Right lobe of liver (tissue), 6 donors: Measurements from ENCODE around the gene CBR4. TPM values are rescaled to one million over a fixed set of nuclear protein-coding genes. Genes with fewer than 3 reads are reported as not detected.

Experiments
- ATAC-seq, 4 donors: fragments of 200-7000 bp; cut with Tn5 transposase; one replicate each; pipeline ENCODE4 v1.9.1; 2020; ENCODE audit warnings: mild to moderate bottlenecking in 4 of 4, moderate library complexity in 4 of 4
- DNase-seq, 3 donors: peaks; one replicate each; pipeline ENCODE4 v3.0.0-alpha.2; 2020
- H3K27ac ChIP-seq, 3 donors: fragments of 200-600 bp; one replicate each; pipeline ENCODE4 v1.8.0; 2022
- H3K27me3 ChIP-seq, 2 donors: fragments of 200-600 bp; one replicate each; pipeline ENCODE4 v1.8.0; 2022
- H3K36me3 ChIP-seq, 4 donors: fragments of 200-600 bp; sonication (generic) in 1 of 4; one replicate each; pipeline versions ENCODE4 v1.5.1 to v1.8.0; 2017 to 2022; ENCODE audit warnings: control low read depth in 1 of 4
- H3K4me1 ChIP-seq, 4 donors: fragments of 200-600 bp; sonication (generic) in 1 of 4; one replicate each; pipeline versions ENCODE4 v1.5.1 to v1.8.0; 2017 to 2022; ENCODE audit warnings: control low read depth in 1 of 4
- H3K4me3 ChIP-seq, 3 donors: fragments of 200-600 bp; one replicate each; pipeline ENCODE4 v1.8.0; 2022
- H3K9me3 ChIP-seq, 4 donors: fragments of 200-600 bp; sonication (generic) in 1 of 4; one replicate each; pipeline versions ENCODE4 v1.5.1 to v1.8.0; 2017 to 2022; ENCODE audit warnings: control low read depth in 1 of 4
- POLR2A ChIP-seq: fragments of 450-650 bp; IDR thresholded peaks from one replicate; pipeline ENCODE4 v1.6.1; 2017; ENCODE audit warnings: antibody characterized with exemption, mild to moderate bottlenecking
- WGBS: methylation state at CpG from one replicate; pipeline ENCODE4 v1.1.6; 2018; ENCODE audit warnings: low coverage, low lambda C conversion rate; ENCODE audit not compliant: insufficient coverage; ENCODE audit errors: missing lambda C conversion rate; 5-methylcytosine and 5-hydroxymethylcytosine counted together
- intact Hi-C, 2 donors: fragments of 100-400 bp; cut with DNase I; formaldehyde crosslinking; loops; one replicate each; pipeline versions ENCODE4 v1.11.2 to v1.14.1; 2022
- total RNA-seq, 6 experiments: library from RNA; depleted of rRNA in 2 of 6; stranded (reverse); fragments of >200 nt in 2 of 6; fragmentation: NEBNext Ultra II Directional in 3 of 6; extraction: Animal tissue kit (Norgen Biotek cat#: 25700) in 3 of 6; gene quantifications; one replicate each; pipeline versions ENCODE4 v1.1.0 to v1.2.4, GENCODE V29; 2016 to 2023
- TF ChIP-seq, protein P1 (sequence below), 4 donors: fragments of 200-600 bp in 3 of 4; fragments of 450-650 bp in 1 of 4; IDR thresholded peaks; one replicate each; pipeline versions ENCODE4 v1.5.1 to v1.8.0; 2016 to 2022; ENCODE audit warnings: antibody characterized with exemption in 4 of 4, mild to moderate bottlenecking in 2 of 4
- donor health status: DM: no; HTN: yes; CAD: no.
- donor health status: DM: no; HTN: no; CAD: no.
- donor health status: DM: no; HTN: no; CAD: no.
- donor health status: DM: no; HTN: yes; CAD: no.
- donor health status: DM: no; HTN: yes; CAD: no.

CBR4 gene
- total RNA-seq, 6 experiments from 2014 or later, result 20.3 to 41.5 (median 22.7) TPM

DNA sequence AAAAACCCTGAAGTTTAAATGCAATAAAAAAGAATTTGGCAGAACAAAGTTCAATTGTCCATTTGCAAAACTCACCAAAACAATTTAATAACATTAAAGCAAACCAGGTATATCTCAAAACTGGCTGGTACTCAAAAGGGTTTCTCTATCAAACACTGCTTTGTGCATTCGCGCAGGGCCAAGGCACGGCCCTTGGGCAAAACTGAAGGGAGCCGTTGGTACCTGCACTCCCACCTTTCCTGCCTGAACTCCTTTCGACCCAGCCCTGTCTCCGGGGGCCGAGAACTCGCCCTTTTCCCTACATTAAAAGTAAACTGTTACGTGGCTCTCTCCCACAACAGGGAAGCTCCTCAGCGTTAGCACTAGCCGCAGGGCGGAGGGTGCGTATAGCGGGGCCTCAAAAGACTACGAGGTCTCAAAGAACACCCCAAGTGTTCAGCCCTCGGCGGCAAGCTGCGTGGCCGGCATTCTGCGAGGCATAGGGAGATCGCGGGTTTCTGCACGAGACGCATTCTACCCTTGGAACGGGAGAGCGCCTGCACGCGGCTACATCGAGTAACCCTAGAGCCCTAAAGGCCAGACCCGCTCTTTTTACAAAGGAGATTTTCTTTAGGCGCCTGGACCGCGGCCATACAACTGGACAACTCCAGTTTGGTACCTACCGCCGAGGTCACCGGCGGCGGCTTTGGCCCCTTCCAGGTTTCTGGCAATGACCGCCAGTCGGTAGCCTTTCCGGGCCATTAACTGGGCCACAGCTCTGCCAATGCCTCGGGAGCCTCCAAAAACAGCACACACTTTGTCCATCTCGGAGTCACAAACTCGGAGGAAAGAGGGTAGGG, 550 bp downstream of the CBR4 start:
- Histone ChIP-seq H3K4me1 (peaks cover 0 to 39% (median 9%) of the 10 kb centered on the region in 4 donors), H3K27ac (peak overlapping the region; percentile 90 to 96 (median 93)), H3K9me3 (no peaks in the 10 kb centered on the region), H3K27me3 (no peaks in the 10 kb centered on the region), H3K4me3 (peak overlapping the region; percentile 50 to 77 (median 56)), H3K36me3 (no peaks in the 10 kb centered on the region)
- ATAC-seq (peak; percentile 54 to 65 (median 61)), DNase-seq (peak; percentile 71 to 80 (median 74))
- intact Hi-C loops, result no loop called here
- TF ChIP-seq, protein P1, sequence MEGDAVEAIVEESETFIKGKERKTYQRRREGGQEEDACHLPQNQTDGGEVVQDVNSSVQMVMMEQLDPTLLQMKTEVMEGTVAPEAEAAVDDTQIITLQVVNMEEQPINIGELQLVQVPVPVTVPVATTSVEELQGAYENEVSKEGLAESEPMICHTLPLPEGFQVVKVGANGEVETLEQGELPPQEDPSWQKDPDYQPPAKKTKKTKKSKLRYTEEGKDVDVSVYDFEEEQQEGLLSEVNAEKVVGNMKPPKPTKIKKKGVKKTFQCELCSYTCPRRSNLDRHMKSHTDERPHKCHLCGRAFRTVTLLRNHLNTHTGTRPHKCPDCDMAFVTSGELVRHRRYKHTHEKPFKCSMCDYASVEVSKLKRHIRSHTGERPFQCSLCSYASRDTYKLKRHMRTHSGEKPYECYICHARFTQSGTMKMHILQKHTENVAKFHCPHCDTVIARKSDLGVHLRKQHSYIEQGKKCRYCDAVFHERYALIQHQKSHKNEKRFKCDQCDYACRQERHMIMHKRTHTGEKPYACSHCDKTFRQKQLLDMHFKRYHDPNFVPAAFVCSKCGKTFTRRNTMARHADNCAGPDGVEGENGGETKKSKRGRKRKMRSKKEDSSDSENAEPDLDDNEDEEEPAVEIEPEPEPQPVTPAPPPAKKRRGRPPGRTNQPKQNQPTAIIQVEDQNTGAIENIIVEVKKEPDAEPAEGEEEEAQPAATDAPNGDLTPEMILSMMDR (IDR thresholded peaks at IDR 0.05), result no peak
- no peak for TF ChIP-seq POLR2A
- 1% methylated on average over 22 of the region's 44 CpGs for WGBS

- H3K4me1 ChIP-seq, result peaks cover 0 to 48% (median 11%) of the 10 kb centered on the region in 4 donors
- H3K4me3 ChIP-seq, result peak overlapping the region in 2 of 3 donors; percentile 7 to 20
- peaks cover 0 to 4% (median 0%) of the 10 kb centered on the region in 4 donors for H3K36me3 ChIP-seq
- TF ChIP-seq, protein P1 (IDR thresholded peaks at IDR 0.05), result peak; percentile 28 to 43 (median 39)
- no peak for TF ChIP-seq POLR2A
- WGBS, result 12% methylated on average over 1 of the region's 1 CpG
- H3K27ac ChIP-seq, result peak overlapping the region in 2 of 3 donors; percentile 64 to 67
- H3K27me3 ChIP-seq, result no peaks in the 10 kb centered on the region
- ATAC-seq, result peak; percentile 33 to 63 (median 46)
- intact Hi-C loops, result no loop called here
- H3K9me3 ChIP-seq, result no peaks in the 10 kb centered on the region
- no peak for DNase-seq
These were observed 4.5 kb downstream of the CBR4 start for GRCh38 chr4:169005453-169006099.

DNA sequence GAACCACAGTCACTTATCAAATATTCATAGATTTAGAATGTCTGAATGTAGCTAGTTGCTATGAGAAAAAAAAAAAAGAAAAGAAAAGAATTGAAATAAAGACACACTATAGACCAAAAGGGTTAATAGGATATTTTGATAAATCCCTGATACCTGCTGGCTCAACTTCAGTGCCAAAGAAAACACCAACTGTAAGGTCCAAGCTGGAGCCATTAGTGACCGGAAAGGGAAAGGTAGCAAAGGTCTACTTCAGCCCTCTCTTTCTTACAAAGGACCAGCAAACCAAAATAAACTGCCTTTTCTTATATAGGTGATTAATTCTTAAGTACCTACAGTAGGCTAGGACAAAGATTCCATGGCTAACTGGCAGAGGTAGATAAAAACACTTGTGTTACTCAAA, 9.7 kb downstream of the CBR4 start:
- TF ChIP-seq, protein P1 (IDR thresholded peaks at IDR 0.05), result no peak
- TF ChIP-seq POLR2A, result no peak
- Histone ChIP-seq H3K9me3 (no peaks in the 10 kb centered on the region), H3K27me3 (no peaks in the 10 kb centered on the region), H3K36me3 (peaks cover 0 to 4% (median 0%) of the 10 kb centered on the region in 4 donors), H3K4me3 (peak overlapping the region in 2 of 3 donors; percentile 5 to 13), H3K4me1 (peaks cover 0 to 32% (median 9%) of the 10 kb centered on the region in 4 donors), H3K27ac (peak overlapping the region; percentile 17 to 37 (median 25))
- WGBS, result 14% methylated on average over 1 of the region's 1 CpG
- ATAC-seq, result peak; percentile 81 to 89 (median 86)
- intact Hi-C loops, result no loop called here
- peak in 1 of 3 donors; percentile 56 for DNase-seq

GRCh38 chr4:168999809-169000208, 10.2 kb downstream of the CBR4 start:
- Histone ChIP-seq H3K36me3 (peaks cover 0 to 4% (median 0%) of the 10 kb centered on the region in 4 donors), H3K4me3 (peak overlapping the region in 2 of 3 donors; percentile 5 to 13), H3K9me3 (no peaks in the 10 kb centered on the region), H3K27me3 (no peaks in the 10 kb centered on the region), H3K4me1 (peaks cover 0 to 27% (median 9%) of the 10 kb centered on the region in 4 donors), H3K27ac (peak overlapping the region; percentile 6 to 37 (median 17))
- ATAC-seq (peak in 2 of 4 donors; percentile 43 to 69), DNase-seq (no peak)
- 32% methylated on average over 4 of the region's 4 CpGs for WGBS
- intact Hi-C loops, result loop anchor here in 1 of 2 donors (10.0 kb wide), 1 partner anchor 485 kb away; no protein-coding TSS in a partner anchor
- TF ChIP-seq, protein P1 (IDR thresholded peaks at IDR 0.05), result no peak
- no peak for TF ChIP-seq POLR2A
